ENCODE results near the gene MAPK4. TPM values are rescaled to one million over a fixed set of nuclear protein-coding genes. Genes with fewer than 3 reads are reported as not detected.

The MAPK4 gene
- total and polyA plus RNA-seq, 2 of the 4 experiments (the other 2 are of a cell fraction): not detected

GRCh38 chr18:50658601-50659000, 98.7 kb downstream of the MAPK4 start:
- Histone ChIP-seq H3K4ac (ENCODE audit: low read depth, low read length) (no peak overlapping the region), H4K8ac (ENCODE audit: low read depth in 2 of 2, low read length in 2 of 2) (no peak overlapping the region), H3K4me2 (ENCODE audit: low read depth, low read length) (no peak overlapping the region), H3K36me3 (ENCODE audit: control insufficient read depth, insufficient read depth, low read length) (no peaks in the 10 kb centered on the region), H2AFZ (replicated peaks; ENCODE audit: low read length, poor library complexity) (no peak overlapping the region), H2BK5ac (ENCODE audit: low read depth, low read length, poor library complexity, severe bottlenecking) (no peak overlapping the region), H2BK20ac (ENCODE audit: low read depth, low read length) (no peak overlapping the region), H3K27ac (ENCODE audit: insufficient read depth, low read length) (no peak overlapping the region), H2BK120ac (ENCODE audit: low read depth, low read length) (no peak overlapping the region), H3K18ac (ENCODE audit: low read depth, low read length) (no peak overlapping the region), H3K4me3 (ENCODE audit: insufficient read depth, low read depth, low read length) (no peak overlapping the region), H3K14ac (replicated peaks; ENCODE audit: low read depth, low read length) (no peak overlapping the region), H2BK15ac (ENCODE audit: low read depth, low read length) (no peak overlapping the region), H4K5ac (ENCODE audit: low read depth, low read length) (no peak overlapping the region), H3K4me1 (ENCODE audit: control insufficient read depth, insufficient read depth, low read length) (no peaks in the 10 kb centered on the region), H3K79me1 (ENCODE audit: low read depth in 1 of 2, low read length in 2 of 2) (no peaks in the 10 kb centered on the region), H3K23ac (ENCODE audit: low read depth, low read length) (no peak overlapping the region), H3K9me1 (ENCODE audit: insufficient read depth, low read length) (no peaks in the 10 kb centered on the region), H3K56ac (ENCODE audit: extremely low read depth, insufficient read depth, low read length) (no peak overlapping the region), H3K27me3 (ENCODE audit: control insufficient read depth, insufficient read depth, low read length) (no peaks in the 10 kb centered on the region), H2AK5ac (ENCODE audit: low read depth, low read length) (no peak overlapping the region), H4K20me1 (ENCODE audit: insufficient read depth, low read length) (no peaks in the 10 kb centered on the region), H3K9me3 (ENCODE audit: control insufficient read depth, insufficient read depth, low read length) (no peaks in the 10 kb centered on the region; the same call in 1 of the 2 replicates), H3K9ac (ENCODE audit: low read depth, low read length) (no peak overlapping the region), H4K91ac (ENCODE audit: insufficient read depth, low read depth, low read length) (no peak overlapping the region), H2AK9ac (replicated peaks; ENCODE audit: low read depth, low read length, poor library complexity) (no peak overlapping the region)
- ChIA-PET CTCF (no interaction called here), POLR2A (ENCODE audit: unreplicated experiment) (no interaction called here)
- BruUV-seq (replicated peaks): no TSS peak
- in situ Hi-C loops (cut with MboI; ENCODE audit: low sequenced_read_pairs) (no loop called here), intact Hi-C loops (cut with micrococcal nuclease) (no loop called here), dilution Hi-C loops (cut with HindIII; ENCODE audit: low sequenced_read_pairs, unreplicated experiment) (no loop called here)
- ATAC-seq (ENCODE audit: low read depth) (no peak), DNase-seq (no peak)
- TF ChIP-seq BHLHE40 (IDR thresholded peaks at IDR 0.05; ENCODE audit: low read depth, low read length): no peak
- TF ChIP-seq RCOR1 (IDR thresholded peaks at IDR 0.05; ENCODE audit: insufficient replicate concordance, low read length): no peak
- no peak for TF ChIP-seq RFX5 (IDR thresholded peaks at IDR 0.05; ENCODE audit: low read depth, low read length)
- TF ChIP-seq RAD21 (IDR thresholded peaks at IDR 0.05; ENCODE audit: low read length): no peak
- no peak for TF ChIP-seq POLR2A (IDR thresholded peaks at IDR 0.05; ENCODE audit: low read depth, low read length)
- TF ChIP-seq ELK1 (IDR thresholded peaks at IDR 0.05; ENCODE audit: borderline replicate concordance, low read depth, low read length): no peak
- TF ChIP-seq NFE2L2 (IDR thresholded peaks at IDR 0.05; ENCODE audit: low read depth, low read length): no peak
- no peak for TF ChIP-seq FOS (IDR thresholded peaks at IDR 0.05; ENCODE audit: low read depth, low read length)
- TF ChIP-seq CHD1 (IDR thresholded peaks at IDR 0.05; ENCODE audit: low read depth, low read length): no peak
- no peak for TF ChIP-seq USF2 (IDR thresholded peaks at IDR 0.05; ENCODE audit: low read depth, low read length)
- no peak for TF ChIP-seq MAFK (IDR thresholded peaks at IDR 0.05; ENCODE audit: low read depth, low read length)
- TF ChIP-seq SMC3 (IDR thresholded peaks at IDR 0.05; ENCODE audit: low read depth, low read length): no peak
- TF ChIP-seq MXI1 (IDR thresholded peaks at IDR 0.05; ENCODE audit: borderline replicate concordance, low read depth, low read length): no peak
- no peak for TF ChIP-seq MAZ (IDR thresholded peaks at IDR 0.05; ENCODE audit: borderline replicate concordance, low read depth, low read length)
- TF ChIP-seq CTCF (conservative IDR thresholded peaks at IDR 0.05; ENCODE audit: low read depth, low read length): no peak
- no peak for TF ChIP-seq CEBPB (IDR thresholded peaks at IDR 0.05; ENCODE audit: low read depth, low read length)
- WGBS, 2 experiments (ENCODE audit: extremely low coverage in 2 of 2, insufficient read length in 1 of 2): no CpG with 5 or more reads among the region's 5 CpGs
